Mesodermal cell (in vitro differentiated cells): ENCODE measurements around the gene TMCO6.
"Not testable (repeated sequence)": the region's sequence is repeated elsewhere in the genome, so short reads cannot be mapped to it uniquely, and the experiment has no call there.

Experiments
- H3K27ac ChIP-seq: 2 replicates; pipeline ENCODE4 v1.7.0; 2013; ENCODE audit warnings: mild to moderate bottlenecking, low read depth, low read length, moderate library complexity; ENCODE audit not compliant: severe bottlenecking
- H3K36me3 ChIP-seq: 2 replicates; pipeline ENCODE4 v1.7.1; 2013; ENCODE audit warnings: mild to moderate bottlenecking, low read length, moderate library complexity; ENCODE audit not compliant: control insufficient read depth, insufficient read depth
- H3K4me1 ChIP-seq: one replicate; pipeline ENCODE4 v1.7.1; 2013; ENCODE audit warnings: mild to moderate bottlenecking, low read length; ENCODE audit not compliant: insufficient read depth, control insufficient read depth, poor library complexity, severe bottlenecking
- H3K4me3 ChIP-seq: 2 replicates; pipeline ENCODE4 v1.7.0; 2013; ENCODE audit warnings: low read length, control low read depth, mild to moderate bottlenecking; ENCODE audit not compliant: insufficient read depth, poor library complexity, severe bottlenecking; ENCODE audit errors: extremely low read depth
- H3K9me3 ChIP-seq: 2 replicates; pipeline ENCODE4 v1.7.1; 2013; ENCODE audit warnings: mild to moderate bottlenecking, low read length, moderate library complexity; ENCODE audit not compliant: control insufficient read depth
- WGBS, 2 experiments: methylation state at CpG; one replicate each; pipeline ENCODE4 v1.1.5; 2013; ENCODE audit warnings: missing lambda C conversion rate in 2 of 2; ENCODE audit not compliant: insufficient coverage in 2 of 2; 5-methylcytosine and 5-hydroxymethylcytosine counted together

Gene TMCO6

DNA sequence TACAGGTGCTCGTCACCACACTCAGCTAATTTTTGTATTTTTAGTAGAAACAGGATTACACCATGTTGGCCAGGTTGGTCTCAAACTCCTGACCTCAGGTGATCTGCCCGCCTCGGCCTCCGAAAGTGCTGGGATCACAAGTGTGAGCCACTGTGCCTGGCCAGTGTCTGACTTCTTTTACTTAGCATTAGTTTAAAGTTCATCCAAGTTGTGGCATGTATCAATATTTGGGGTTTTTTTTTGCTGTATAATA is 35.9 kb upstream of the TMCO6 start:
- not testable (repeated sequence) for H3K27ac ChIP-seq, H3K4me1 ChIP-seq, H3K4me3 ChIP-seq, H3K36me3 ChIP-seq, H3K9me3 ChIP-seq
- WGBS, 2 experiments: 90 to 100% methylated on average over 3 of the region's 4 CpGs

DNA sequence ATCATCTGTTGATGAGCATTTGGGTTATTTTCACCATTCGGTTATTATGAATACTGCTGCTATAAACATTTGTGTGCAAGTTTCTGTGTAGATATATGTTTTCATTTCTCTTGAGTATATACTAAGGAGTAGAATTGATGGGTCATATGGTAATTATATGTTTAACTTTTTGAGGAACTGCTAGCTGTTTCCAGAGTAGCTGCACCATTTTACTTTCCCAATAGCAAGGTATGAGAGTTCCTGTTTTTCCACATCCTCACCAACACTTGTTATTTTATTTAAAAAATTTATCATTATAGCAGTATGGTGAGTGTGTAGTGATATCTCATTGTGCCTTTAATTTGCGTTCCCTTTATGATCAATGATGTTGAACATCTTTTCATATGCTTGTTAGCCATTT is 35.5 kb upstream of the TMCO6 start:
- Histone ChIP-seq H3K27ac (no peak overlapping the region), H3K9me3 (no peaks in the 10 kb centered on the region), H3K36me3 (no peaks in the 10 kb centered on the region), H3K4me3 (no peak overlapping the region), H3K4me1 (no peaks in the 10 kb centered on the region)
- WGBS, 2 experiments: no CpG with 5 or more reads among the region's 2 CpGs

DNA sequence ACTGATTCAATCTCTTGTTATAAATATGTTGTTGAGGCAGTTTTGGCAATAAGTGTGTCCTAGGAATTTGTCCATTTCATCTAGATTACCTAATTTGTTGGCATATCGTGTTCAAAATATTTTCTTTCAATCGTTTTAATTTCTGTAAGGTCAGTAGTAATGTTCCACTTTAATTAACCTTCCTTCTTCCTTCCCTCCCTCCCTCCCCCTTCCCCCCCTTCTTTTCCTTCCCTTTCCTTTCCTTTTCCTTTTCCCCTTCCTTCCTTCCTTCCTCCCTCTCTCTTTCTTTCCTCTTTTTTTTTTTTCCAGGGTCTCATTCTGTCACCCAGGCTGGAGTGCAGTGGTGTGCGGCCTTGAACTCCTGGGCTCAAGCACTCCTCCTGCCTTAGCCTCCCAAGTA is 33.4 kb upstream of the TMCO6 start:
- H3K27ac ChIP-seq: no peak overlapping the region

DNA sequence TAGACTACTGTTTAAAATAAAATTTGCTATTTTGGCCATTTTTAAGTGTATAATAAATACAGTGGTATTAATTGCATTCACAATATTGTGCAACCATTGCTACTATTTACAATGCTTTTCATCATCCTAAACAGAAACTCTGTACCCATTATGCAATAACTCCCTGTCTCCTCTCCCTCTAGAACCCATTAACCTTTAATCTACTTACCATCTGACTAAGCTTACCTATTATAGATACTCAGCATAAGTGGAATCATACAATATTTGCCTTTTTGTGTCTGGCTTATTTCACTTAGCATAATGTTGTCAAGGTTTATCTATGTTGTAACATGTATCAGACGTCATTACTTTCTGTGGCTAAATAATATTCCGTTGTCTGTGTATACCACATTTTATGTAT is 32.2 kb upstream of the TMCO6 start:
- Histone ChIP-seq H3K27ac (no peak overlapping the region), H3K4me3 (no peak overlapping the region), H3K36me3 (no peaks in the 10 kb centered on the region), H3K9me3 (peaks cover 19% of the 10 kb centered on the region), H3K4me1 (peaks cover 6% of the 10 kb centered on the region)
- no CpG with 5 or more reads among the region's 2 CpGs for WGBS, 2 experiments

More for the DNA sequence above, 33.4 kb upstream of the TMCO6 start:
- Histone ChIP-seq H3K4me1 (no peaks in the 10 kb centered on the region), H3K36me3 (no peaks in the 10 kb centered on the region), H3K4me3 (no peak overlapping the region), H3K9me3 (peaks cover 16% of the 10 kb centered on the region)
- 79% methylated on average over 2 of the region's 3 CpGs; no CpG with 5 or more reads in 1 of the 2 experiments for WGBS, 2 experiments

DNA sequence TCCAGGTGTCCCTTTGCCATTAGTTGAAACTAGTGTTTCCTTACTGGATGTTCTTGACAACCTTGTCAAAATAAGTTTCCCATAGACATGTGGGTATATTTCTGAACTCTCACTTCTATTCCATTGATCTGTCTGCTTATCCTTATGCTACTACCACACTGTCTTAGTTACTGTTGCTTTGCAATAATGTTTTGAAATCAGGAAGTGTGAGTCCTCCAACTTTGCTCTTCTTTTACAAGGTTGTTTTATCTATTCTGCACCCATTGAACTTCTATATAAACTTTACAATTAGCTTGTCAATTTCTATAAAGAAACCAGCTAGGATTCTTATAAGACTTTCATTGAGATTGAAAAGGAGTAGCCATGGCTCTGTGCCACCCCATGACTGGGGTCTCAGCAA is 30.5 kb upstream of the TMCO6 start:
- H3K4me3 ChIP-seq: no peak overlapping the region
- no peak overlapping the region for H3K27ac ChIP-seq
- H3K4me1 ChIP-seq: peaks cover 6% of the 10 kb centered on the region
- H3K36me3 ChIP-seq: no peaks in the 10 kb centered on the region
- peaks cover 23% of the 10 kb centered on the region for H3K9me3 ChIP-seq

DNA sequence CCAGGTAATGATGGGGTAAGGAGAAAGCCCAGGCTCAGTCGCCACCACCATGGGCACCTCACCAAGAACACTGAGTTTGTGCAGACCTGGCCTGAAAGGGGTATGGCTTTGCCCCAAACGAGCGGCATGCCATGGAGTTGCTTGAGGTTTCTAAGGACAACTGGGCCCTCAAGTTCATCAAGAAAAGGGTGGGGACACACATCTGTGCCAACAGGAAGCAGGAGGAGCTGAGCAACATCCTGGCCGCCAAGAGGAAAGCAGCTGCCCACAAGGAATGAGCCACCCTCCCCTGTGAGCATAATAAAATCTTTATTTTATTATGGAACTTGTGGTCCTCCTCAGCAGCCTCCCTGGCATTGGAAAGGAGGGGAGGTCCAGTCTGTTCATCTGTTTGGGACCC is 30.1 kb upstream of the TMCO6 start:
- 89 to 98% methylated on average over 3 to 4 of the region's 4 CpGs for WGBS, 2 experiments
- Histone ChIP-seq H3K4me1 (peaks cover 6% of the 10 kb centered on the region), H3K4me3 (no peak overlapping the region), H3K27ac (no peak overlapping the region), H3K36me3 (no peaks in the 10 kb centered on the region), H3K9me3 (peaks cover 23% of the 10 kb centered on the region)

DNA sequence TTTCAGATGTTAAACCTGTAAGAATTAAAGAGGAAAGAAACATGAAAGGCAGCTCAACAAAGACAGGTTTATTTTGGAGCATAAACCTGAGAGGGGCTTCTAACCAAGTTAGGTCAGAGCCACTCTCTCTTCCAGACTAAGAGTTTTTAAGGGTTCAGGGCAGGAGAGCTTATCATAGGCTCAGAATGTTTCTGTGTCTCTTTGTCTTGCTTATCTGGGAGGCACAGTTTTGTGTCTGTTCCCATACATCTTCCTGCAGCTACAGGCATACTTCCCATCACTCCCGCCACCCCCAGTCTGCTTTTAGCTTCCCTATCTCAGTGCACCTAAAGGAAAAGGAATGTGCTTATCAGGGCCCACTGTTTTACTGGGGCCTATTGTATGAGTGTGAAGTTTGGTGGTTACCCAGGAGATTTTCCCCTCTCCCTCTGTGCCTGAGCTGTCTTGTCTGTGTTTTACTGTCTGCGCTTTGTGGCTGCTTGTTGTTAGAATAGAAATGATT is 28.2 kb upstream of the TMCO6 start:
- 100% methylated on average over 1 of the region's 2 CpGs; no CpG with 5 or more reads in 1 of the 2 experiments for WGBS, 2 experiments
- no peaks in the 10 kb centered on the region for H3K36me3 ChIP-seq
- H3K4me3 ChIP-seq: no peak overlapping the region
- peaks cover 23% of the 10 kb centered on the region for H3K9me3 ChIP-seq
- H3K27ac ChIP-seq: peak overlapping the region; percentile 86
- peaks cover 6% of the 10 kb centered on the region for H3K4me1 ChIP-seq

DNA sequence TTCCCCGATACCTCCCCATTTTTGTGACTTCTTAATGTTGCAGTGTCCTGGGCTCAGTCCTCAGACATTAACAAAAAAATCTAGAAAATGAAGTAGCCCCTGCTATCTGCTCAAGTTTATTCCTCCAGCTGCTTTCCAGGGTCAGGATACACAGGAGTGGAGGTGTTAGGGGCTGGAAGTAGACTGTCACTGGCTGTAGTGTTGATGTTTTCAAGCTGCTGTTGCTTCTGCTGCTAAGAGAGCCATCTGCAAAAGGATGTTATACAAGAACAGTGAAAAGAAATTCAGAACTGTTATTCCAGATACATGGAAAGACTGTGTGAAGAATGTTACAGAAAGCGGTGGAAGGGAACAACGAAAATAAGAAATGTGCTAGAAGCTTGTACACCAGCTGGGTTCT is 16.9 kb upstream of the TMCO6 start:
- peaks cover 8% of the 10 kb centered on the region for H3K9me3 ChIP-seq
- H3K4me3 ChIP-seq: no peak overlapping the region
- H3K27ac ChIP-seq: no peak overlapping the region
- WGBS, 2 experiments: 96 to 100% methylated on average over 1 to 3 of the region's 3 CpGs
- H3K4me1 ChIP-seq: no peaks in the 10 kb centered on the region
- no peaks in the 10 kb centered on the region for H3K36me3 ChIP-seq

DNA sequence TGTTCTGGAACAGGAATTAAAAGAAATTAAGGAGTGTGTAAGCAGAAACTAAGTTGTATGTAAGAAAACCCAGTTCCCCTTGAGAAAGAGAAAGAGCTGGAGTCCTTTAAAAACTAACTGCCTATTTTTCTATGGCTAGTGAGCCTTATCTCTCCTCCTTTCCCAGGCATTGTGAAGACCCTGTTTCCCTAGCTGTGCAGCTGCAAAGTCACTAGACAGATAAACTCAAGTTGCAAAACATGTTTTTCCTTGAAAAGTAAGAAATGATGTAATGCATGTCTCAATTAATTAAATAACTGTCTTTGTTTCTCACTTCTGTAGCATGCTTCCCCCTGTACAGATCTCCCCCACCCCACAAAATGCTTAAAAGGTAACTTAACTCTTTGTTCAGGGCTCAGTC is 16.2 kb upstream of the TMCO6 start:
- not testable (repeated sequence) for H3K4me3 ChIP-seq, H3K27ac ChIP-seq, H3K4me1 ChIP-seq, H3K36me3 ChIP-seq
- H3K9me3 ChIP-seq: peaks cover 14% of the 10 kb centered on the region

DNA sequence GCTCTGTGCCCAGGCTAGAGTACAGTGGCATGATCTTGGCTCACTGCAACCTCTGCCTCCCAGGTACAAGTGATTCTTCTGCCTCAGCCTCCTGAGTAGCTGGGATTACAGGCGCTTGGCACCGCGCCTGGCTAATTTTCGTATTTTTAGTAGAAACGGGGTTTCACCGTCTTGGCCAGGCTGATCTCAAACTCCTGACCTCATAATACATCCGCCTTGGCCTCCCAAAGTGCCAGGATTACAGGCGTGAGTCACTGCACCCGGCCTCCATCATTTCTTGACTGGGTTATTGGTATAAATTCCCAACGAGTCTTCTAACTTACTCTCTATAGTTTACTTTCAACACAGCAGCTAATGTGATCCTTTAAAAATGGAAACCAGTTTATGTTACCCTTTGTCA is 14.4 kb upstream of the TMCO6 start:
- H3K27ac ChIP-seq, H3K4me3 ChIP-seq, H3K36me3 ChIP-seq, H3K4me1 ChIP-seq: not testable (repeated sequence)
- WGBS, 2 experiments: 74 to 98% methylated on average over 4 to 8 of the region's 10 CpGs
- peaks cover 22% of the 10 kb centered on the region for H3K9me3 ChIP-seq

DNA sequence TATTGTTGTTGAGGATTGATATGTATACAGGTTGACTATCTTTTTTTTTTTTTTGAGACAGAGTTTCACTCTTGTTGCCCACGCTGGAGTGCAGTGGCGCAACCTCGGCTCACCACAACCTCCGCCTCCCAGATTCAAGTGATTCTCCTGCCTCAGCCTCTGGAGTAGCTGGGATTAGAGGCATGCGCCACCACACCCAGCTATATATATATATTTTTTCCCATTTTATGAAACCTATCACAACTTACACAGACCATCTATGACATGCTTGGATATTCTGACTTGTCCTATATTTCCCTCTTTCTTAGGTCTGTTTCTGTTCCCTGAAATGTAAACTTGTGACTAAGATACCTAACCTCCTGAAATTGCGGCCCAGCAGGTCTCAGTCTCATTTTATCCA is 11.3 kb upstream of the TMCO6 start:
- Histone ChIP-seq H3K4me3 (no peak overlapping the region), H3K9me3 (peaks cover 22% of the 10 kb centered on the region), H3K27ac (no peak overlapping the region), H3K4me1 (no peaks in the 10 kb centered on the region), H3K36me3 (no peaks in the 10 kb centered on the region)
- 91 to 92% methylated on average over 1 to 4 of the region's 6 CpGs for WGBS, 2 experiments

DNA sequence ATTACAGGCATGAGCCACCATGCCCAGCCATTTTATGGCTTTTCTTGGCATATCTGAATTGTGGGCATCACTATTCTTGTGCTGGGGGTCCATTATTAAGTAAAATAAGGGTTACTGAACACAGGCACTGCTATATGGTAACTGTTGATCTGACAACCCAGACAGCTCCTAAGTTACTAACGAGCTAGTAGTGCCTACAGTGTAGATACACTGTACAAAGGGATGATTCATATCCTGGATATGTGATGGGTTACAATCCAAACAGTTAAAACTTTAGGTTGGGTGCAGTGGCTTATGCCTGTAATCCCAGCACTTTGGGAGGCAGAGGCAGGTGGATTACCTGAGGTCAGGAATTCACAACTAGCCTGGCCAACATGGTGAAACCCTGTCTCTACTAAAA is 10.5 kb upstream of the TMCO6 start:
- H3K27ac ChIP-seq: no peak overlapping the region
- WGBS, 2 experiments: 100% methylated on average over 1 of the region's 1 CpG
- H3K4me1 ChIP-seq: no peaks in the 10 kb centered on the region
- no peak overlapping the region for H3K4me3 ChIP-seq
- no peaks in the 10 kb centered on the region for H3K36me3 ChIP-seq
- peaks cover 22% of the 10 kb centered on the region for H3K9me3 ChIP-seq
